Left lung (tissue), 10 donors: Measurements from ENCODE around the gene POMT2. TPM values are rescaled to one million over a fixed set of nuclear protein-coding genes. Genes with fewer than 3 reads are reported as not detected.

Experiments used
- ATAC-seq: fragments of 200-7000 bp; cut with Tn5 transposase; one replicate; pipeline ENCODE4 v1.9.1; 2020; ENCODE audit warnings: moderate library complexity
- DNase-seq, 4 donors: peaks; one replicate each; pipeline ENCODE4 v3.0.0-alpha.2; 2013 to 2020
- H3K27ac ChIP-seq, 2 donors: fragments of 200-600 bp; sonication (generic) in 1 of 2; one replicate each; pipeline versions ENCODE4 v1.5.0 to v1.8.0; 2020 to 2021
- H3K27me3 ChIP-seq, 2 donors: fragments of 200-600 bp; sonication (generic) in 1 of 2; one replicate each; pipeline versions ENCODE4 v1.5.0 to v1.8.0; 2020 to 2021
- H3K36me3 ChIP-seq, 2 donors: fragments of 200-600 bp; sonication (generic) in 1 of 2; one replicate each; pipeline versions ENCODE4 v1.5.0 to v1.8.0; 2020 to 2021
- H3K4me1 ChIP-seq, 2 donors: fragments of 200-600 bp; one replicate each; pipeline ENCODE4 v1.8.0; 2021
- H3K4me3 ChIP-seq, 2 donors: fragments of 200-600 bp; sonication (generic) in 1 of 2; one replicate each; pipeline versions ENCODE4 v1.5.0 to v1.8.0; 2020 to 2021; ENCODE audit warnings: mild to moderate bottlenecking in 1 of 2
- H3K9me3 ChIP-seq, 2 donors: fragments of 200-600 bp; sonication (generic) in 1 of 2; one replicate each; pipeline versions ENCODE4 v1.5.0 to v1.8.0; 2020 to 2021
- intact Hi-C, 2 donors: fragments of 100-400 bp; cut with DNase I; formaldehyde crosslinking; loops; one replicate each; pipeline versions ENCODE4 v1.11.2 to v1.14.2; 2022
- polyA plus RNA-seq, 6 donors: library from polyadenylated mRNA; unstranded; fragments of 120-200 nt; gene quantifications; one replicate each; pipeline ENCODE4 v1.2.1, GENCODE V29; 2013; ENCODE audit not compliant: insufficient read length in 6 of 6
- total RNA-seq, 2 donors: library from RNA; stranded (reverse); fragmentation: NEBNext Ultra II Directional; extraction: Animal tissue kit (Norgen Biotek cat#: 25700); gene quantifications; one replicate each; pipeline ENCODE4 v1.2.1, GENCODE V29; 2021
- TF ChIP-seq, protein P1 (sequence below), 2 donors: fragments of 200-600 bp; sonication (generic) in 1 of 2; IDR thresholded peaks; one replicate each; pipeline versions ENCODE4 v1.5.0 to v1.8.0; 2021; ENCODE audit warnings: antibody characterized with exemption in 2 of 2
- donor health status: DM: no; HTN: yes; CAD: no.
- donor health status: DM: no; HTN: no; CAD: no.

POMT2 gene
- total and polyA plus RNA-seq, 8 donors = 25.5 to 34.3 (median 31.6) TPM

GRCh38 chr14:77359626-77360025 lies 38.9 kb upstream of the POMT2 start:
- intact Hi-C loops = no loop called here
- Histone ChIP-seq H3K4me1 (peaks cover 0 to 3% of the 10 kb centered on the region in 2 donors), H3K9me3 (no peaks in the 10 kb centered on the region), H3K27ac (no peak overlapping the region), H3K4me3 (no peak overlapping the region), H3K36me3 (no peaks in the 10 kb centered on the region), H3K27me3 (no peaks in the 10 kb centered on the region)
- DNase-seq (no peak), ATAC-seq (no peak)
- TF ChIP-seq, protein P1, sequence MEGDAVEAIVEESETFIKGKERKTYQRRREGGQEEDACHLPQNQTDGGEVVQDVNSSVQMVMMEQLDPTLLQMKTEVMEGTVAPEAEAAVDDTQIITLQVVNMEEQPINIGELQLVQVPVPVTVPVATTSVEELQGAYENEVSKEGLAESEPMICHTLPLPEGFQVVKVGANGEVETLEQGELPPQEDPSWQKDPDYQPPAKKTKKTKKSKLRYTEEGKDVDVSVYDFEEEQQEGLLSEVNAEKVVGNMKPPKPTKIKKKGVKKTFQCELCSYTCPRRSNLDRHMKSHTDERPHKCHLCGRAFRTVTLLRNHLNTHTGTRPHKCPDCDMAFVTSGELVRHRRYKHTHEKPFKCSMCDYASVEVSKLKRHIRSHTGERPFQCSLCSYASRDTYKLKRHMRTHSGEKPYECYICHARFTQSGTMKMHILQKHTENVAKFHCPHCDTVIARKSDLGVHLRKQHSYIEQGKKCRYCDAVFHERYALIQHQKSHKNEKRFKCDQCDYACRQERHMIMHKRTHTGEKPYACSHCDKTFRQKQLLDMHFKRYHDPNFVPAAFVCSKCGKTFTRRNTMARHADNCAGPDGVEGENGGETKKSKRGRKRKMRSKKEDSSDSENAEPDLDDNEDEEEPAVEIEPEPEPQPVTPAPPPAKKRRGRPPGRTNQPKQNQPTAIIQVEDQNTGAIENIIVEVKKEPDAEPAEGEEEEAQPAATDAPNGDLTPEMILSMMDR (IDR thresholded peaks at IDR 0.05) = no peak

- Histone ChIP-seq H3K4me1 (no peaks in the 10 kb centered on the region), H3K4me3 (no peak overlapping the region), H3K36me3 (no peaks in the 10 kb centered on the region), H3K27me3 (no peaks in the 10 kb centered on the region), H3K27ac (no peak overlapping the region), H3K9me3 (no peaks in the 10 kb centered on the region)
- TF ChIP-seq, protein P1 (IDR thresholded peaks at IDR 0.05) = no peak
- ATAC-seq (no peak), DNase-seq (no peak)
- intact Hi-C loops = no loop called here
These were observed 36.2 kb upstream of the POMT2 start for GRCh38 chr14:77356899-77357298.

DNA sequence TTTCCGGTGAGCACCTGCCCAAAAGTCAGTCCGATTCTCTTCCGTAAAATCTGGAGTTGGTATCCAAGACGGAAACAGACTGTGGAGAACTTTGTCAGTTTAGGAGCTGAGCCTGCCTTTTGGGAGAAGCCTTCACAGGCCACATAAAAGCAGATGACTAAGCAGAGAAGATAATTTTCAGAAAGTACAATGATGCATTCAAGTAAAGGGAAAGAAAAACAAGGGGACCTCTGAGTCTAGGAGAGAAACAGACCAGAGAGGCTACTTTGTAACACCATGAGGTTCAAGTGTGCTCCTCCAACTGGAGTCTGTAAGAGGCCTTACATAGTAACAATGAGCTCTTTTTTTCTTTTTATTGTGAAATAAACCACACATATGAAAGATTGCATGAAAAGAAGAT lies 35.1 kb upstream of the POMT2 start:
- H3K4me3 ChIP-seq = no peak overlapping the region
- peaks cover 0 to 2% of the 10 kb centered on the region in 2 donors for H3K36me3 ChIP-seq
- intact Hi-C loops = no loop called here
- ATAC-seq (no peak), DNase-seq (no peak)
- H3K27ac ChIP-seq = no peak overlapping the region
- no peaks in the 10 kb centered on the region for H3K27me3 ChIP-seq
- H3K9me3 ChIP-seq = no peaks in the 10 kb centered on the region
- H3K4me1 ChIP-seq = no peaks in the 10 kb centered on the region
- TF ChIP-seq, protein P1 (IDR thresholded peaks at IDR 0.05) = no peak

DNA sequence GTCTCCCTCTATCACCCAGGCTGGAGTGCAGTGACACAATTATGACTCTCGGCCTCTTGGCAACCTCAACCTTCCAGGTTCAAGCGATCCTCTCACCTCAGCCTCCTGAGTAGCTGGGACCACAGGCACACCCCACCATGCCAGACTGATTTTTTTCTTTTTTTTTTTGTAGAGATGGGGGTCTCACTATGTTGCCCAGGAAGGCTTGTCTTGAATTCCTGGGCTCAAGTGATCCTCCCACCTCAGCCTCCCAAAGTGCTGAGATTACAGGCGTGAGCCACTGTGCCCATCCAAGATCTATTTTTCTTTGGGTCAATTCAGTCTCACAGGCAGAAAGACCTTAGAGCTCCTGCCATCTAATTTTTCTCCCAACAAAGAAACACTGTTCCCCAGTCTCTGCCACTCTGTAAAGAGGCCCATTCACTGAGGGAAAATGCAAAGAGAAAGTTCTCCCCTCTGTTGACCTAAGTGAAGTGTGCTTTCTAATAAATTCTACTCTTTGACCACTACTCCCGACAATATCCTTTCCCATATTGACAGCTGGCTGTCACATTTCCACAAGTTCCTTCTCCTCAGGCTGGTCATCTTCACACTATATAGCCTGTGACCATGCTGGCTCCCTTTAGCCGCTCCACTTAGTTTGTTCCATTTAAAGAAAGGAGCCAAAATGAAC lies 32.9 kb upstream of the POMT2 start:
- Histone ChIP-seq H3K9me3 (no peaks in the 10 kb centered on the region), H3K27me3 (no peaks in the 10 kb centered on the region), H3K4me1 (no peaks in the 10 kb centered on the region), H3K27ac (no peak overlapping the region), H3K36me3 (peaks cover 0 to 10% of the 10 kb centered on the region in 2 donors), H3K4me3 (no peak overlapping the region)
- TF ChIP-seq, protein P1 (IDR thresholded peaks at IDR 0.05) = no peak
- no peak for ATAC-seq
- DNase-seq = no peak
- intact Hi-C loops = no loop called here

DNA sequence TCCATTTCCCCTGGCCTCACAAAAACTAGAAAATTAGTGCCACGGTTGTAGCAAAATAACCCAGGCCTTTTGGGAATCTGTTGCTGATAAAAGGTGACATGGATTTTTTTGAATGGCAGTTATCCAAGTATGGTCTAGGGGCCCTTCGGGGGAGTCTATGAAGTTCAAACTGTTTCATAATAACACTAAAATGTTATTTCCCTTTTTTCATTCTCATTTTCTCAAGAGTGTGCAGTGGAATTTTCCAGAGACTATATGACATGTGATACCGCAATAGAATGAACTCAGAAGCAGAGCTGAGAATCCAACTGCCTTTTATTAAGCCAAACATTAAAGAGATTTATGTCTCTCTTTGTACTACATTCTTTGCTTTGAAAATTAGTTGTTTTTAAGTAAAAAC lies 27.1 kb upstream of the POMT2 start:
- peaks cover 0 to 8% of the 10 kb centered on the region in 2 donors for H3K4me1 ChIP-seq
- peak; percentile 41 for ATAC-seq
- H3K4me3 ChIP-seq = no peak overlapping the region
- H3K36me3 ChIP-seq = peaks cover 0 to 28% of the 10 kb centered on the region in 2 donors
- intact Hi-C loops = no loop called here
- H3K27me3 ChIP-seq = no peaks in the 10 kb centered on the region
- DNase-seq = peak in 2 of 4 donors; percentile 4 to 5
- TF ChIP-seq, protein P1 (IDR thresholded peaks at IDR 0.05) = no peak
- H3K27ac ChIP-seq = peak overlapping the region; percentile 16 to 53
- H3K9me3 ChIP-seq = no peaks in the 10 kb centered on the region
